Brain microvascular endothelial cell (primary cell): ENCODE data around the gene ADAMTSL5.

ENCODE experiments used
- DNase-seq: peaks from one replicate; pipeline ENCODE4 v3.0.0-alpha.2; 2020
- H3K27ac ChIP-seq: fragments of 250-450 bp; sonication (Bioruptor Pico); 2 replicates; pipeline ENCODE4 v1.5.1; 2020; ENCODE audit warnings: mild to moderate bottlenecking, moderate library complexity
- H3K27me3 ChIP-seq: fragments of 250-450 bp; sonication (Bioruptor Pico); replicated peaks from 2 replicates; pipeline ENCODE4 v1.5.1; 2020; ENCODE audit warnings: mild to moderate bottlenecking
- H3K36me3 ChIP-seq: fragments of 250-450 bp; sonication (Bioruptor Pico); replicated peaks from 2 replicates; pipeline ENCODE4 v1.5.1; 2020; ENCODE audit warnings: mild to moderate bottlenecking
- H3K4me3 ChIP-seq: 2 replicates; pipeline ENCODE4 v1.5.1; 2011; ENCODE audit warnings: low read depth, mild to moderate bottlenecking, control low read depth, low read length, moderate library complexity
- in situ Hi-C: cut with HindIII; loops from 2 replicates; pipeline ENCODE4 v1.10.0; 2017; ENCODE audit warnings: low sequenced_read_pairs, low pct_ligation_motif_present
- TF ChIP-seq, protein P1 (sequence below): IDR thresholded peaks from 2 replicates; pipeline ENCODE4 v1.5.1; 2011; ENCODE audit warnings: low read depth, mild to moderate bottlenecking, moderate library complexity, low read length, control low read depth, inconsistent platforms; ENCODE audit errors: missing control alignments

Gene ADAMTSL5, protein sequence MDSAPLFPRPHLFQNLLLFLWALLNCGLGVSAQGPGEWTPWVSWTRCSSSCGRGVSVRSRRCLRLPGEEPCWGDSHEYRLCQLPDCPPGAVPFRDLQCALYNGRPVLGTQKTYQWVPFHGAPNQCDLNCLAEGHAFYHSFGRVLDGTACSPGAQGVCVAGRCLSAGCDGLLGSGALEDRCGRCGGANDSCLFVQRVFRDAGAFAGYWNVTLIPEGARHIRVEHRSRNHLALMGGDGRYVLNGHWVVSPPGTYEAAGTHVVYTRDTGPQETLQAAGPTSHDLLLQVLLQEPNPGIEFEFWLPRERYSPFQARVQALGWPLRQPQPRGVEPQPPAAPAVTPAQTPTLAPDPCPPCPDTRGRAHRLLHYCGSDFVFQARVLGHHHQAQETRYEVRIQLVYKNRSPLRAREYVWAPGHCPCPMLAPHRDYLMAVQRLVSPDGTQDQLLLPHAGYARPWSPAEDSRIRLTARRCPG

DNA sequence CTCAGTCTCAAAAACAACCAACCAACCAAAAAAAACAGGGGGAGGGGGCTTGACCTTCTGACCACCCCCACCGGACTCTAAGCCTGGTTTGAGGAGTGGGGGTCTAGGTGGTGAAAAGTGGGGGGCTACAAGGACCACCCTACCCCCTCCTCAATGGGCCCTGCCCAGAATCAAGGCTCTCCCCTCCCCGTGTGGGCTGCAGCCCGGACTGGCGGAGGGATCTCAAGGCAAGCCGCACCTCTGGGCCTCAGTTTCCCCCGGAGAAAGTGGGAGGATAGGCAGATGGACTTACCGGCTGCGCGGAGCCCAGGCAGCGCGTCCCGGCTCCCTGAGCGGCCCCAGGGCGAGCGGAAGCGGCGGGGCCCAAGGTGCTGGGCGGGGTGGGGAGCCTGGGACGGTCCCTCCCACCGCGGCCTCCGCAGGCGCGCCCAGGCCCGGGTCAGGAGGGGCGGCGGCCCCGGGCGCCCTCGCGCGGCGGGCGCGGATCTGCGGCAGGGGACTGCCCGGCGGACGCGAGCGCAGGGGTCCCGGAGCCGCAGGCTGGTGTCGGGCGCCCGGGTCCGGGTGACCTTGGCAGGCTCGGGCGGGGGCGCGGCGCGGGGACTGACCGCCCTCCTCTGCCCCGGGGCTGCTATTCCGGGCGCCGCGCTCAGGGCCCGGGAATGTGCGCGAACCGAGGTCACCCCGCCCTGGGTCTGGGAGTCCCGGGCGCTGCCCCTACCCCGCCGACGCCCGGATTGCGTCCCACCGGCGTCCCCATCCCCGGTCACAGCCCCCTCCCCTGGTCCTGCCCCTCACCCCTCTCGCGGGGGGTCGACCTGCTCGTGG is at the start of gene ADAMTSL5:
Gene ADAMTSL5 (minus strand): TSS at position 349 of the 828 bp plus-strand sequence. CDS start 2,076 bp downstream, outside the sequence.
- no peak for DNase-seq
- in situ Hi-C loops = no loop called here
- no peaks in the 10 kb centered on the region for H3K27me3 ChIP-seq
- no peaks in the 10 kb centered on the region for H3K36me3 ChIP-seq
- H3K27ac ChIP-seq = no peak within 1 kb of the TSS
- TF ChIP-seq, protein P1, sequence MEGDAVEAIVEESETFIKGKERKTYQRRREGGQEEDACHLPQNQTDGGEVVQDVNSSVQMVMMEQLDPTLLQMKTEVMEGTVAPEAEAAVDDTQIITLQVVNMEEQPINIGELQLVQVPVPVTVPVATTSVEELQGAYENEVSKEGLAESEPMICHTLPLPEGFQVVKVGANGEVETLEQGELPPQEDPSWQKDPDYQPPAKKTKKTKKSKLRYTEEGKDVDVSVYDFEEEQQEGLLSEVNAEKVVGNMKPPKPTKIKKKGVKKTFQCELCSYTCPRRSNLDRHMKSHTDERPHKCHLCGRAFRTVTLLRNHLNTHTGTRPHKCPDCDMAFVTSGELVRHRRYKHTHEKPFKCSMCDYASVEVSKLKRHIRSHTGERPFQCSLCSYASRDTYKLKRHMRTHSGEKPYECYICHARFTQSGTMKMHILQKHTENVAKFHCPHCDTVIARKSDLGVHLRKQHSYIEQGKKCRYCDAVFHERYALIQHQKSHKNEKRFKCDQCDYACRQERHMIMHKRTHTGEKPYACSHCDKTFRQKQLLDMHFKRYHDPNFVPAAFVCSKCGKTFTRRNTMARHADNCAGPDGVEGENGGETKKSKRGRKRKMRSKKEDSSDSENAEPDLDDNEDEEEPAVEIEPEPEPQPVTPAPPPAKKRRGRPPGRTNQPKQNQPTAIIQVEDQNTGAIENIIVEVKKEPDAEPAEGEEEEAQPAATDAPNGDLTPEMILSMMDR = no peak
- peak within 1 kb of the TSS; percentile 29 for H3K4me3 ChIP-seq

DNA sequence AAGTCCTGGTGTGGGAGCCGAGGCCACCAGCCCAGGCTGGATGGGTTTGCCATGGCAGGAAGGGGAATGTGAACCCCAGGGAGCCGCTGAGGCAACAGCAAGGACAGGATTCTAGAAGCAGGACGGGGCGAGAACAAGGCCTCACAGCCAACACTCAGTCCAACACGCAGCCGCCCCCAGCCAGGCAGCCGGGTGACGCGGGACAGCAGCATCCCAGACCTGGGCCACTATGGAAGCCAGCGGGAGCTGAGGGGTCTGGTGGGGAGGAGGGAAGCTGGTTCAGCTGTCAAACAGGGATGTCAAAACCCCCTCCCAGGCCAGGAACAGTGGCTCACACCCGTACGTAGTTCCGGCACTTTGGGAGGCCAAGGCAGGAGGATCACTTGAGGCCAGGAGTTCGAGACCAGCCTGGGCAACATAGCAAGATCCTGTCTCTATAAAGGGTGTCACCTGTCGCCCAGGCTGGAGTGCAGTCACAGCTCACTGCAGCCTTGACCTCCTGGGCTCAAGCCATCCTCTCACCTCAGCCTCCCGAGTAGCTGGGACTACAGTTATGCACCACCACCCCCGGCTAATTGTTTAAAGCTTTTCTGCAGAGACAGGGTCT is 48.5 kb upstream of the ADAMTSL5 start:
- no peak for DNase-seq
- Histone ChIP-seq H3K27ac (no peak overlapping the region), H3K36me3 (peaks cover 6% of the 10 kb centered on the region), H3K4me3 (no peak overlapping the region), H3K27me3 (no peaks in the 10 kb centered on the region)
- TF ChIP-seq, protein P1 = no peak
- in situ Hi-C loops = no loop called here

DNA sequence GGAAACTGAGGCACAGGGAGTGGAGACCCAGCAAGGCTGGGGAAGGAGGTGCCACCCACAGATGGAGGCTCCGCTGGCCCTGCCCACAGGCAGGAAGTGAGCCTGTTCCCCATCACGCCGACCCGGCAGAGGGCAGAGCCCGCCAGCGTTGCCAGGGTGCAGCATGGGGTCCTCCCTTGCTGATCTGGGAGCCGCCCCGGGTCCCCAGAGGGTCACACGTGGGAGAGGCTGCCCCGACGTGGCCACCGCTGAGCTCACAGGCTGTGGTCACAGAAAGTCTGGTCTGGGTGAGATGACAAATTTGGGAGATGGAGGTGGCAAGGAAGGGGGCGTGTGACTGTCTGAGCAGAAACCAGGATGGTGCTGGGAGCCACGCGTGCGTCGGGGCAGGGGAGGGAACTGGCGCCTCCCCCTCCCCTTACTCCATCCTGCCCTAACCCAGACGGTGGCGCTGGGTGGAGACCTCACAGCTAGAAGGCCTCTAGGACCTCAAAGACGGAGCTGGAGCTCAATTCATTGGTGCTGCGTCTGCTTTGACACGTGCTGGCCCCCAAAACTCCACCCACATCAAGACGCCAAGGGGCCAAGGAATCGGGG is 47.6 kb upstream of the ADAMTSL5 start:
- peaks cover 8% of the 10 kb centered on the region for H3K36me3 ChIP-seq
- DNase-seq = no peak

DNA sequence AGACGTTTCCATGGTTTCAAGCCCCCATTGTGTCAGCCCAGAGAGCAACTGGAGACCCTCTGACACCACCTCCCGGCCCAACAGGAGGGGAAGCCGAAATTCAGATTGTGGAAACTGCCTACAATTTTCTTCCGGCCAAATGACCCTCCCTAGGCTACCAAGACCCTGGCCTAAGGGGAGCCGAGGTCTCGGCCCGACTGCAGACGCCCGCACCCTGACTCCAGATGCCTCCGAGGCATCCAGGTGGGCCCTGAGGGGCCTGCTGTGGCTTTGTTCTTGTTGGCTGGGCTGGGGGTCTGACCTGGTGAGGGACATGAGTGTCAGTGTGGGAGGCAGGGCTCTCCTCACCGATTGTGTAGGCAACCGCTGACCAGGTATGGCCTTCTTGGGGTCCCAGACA is 45.7 kb upstream of the ADAMTSL5 start:
- peaks cover 8% of the 10 kb centered on the region for H3K36me3 ChIP-seq
- no peak for DNase-seq
- in situ Hi-C loops = no loop called here
- no peak overlapping the region for H3K4me3 ChIP-seq
- TF ChIP-seq, protein P1 = no peak
- H3K27ac ChIP-seq = no peak overlapping the region
- H3K27me3 ChIP-seq = no peaks in the 10 kb centered on the region

More for the DNA sequence above, 47.6 kb upstream of the ADAMTSL5 start:
- H3K27me3 ChIP-seq = no peaks in the 10 kb centered on the region
- H3K4me3 ChIP-seq = no peak overlapping the region
- no peak overlapping the region for H3K27ac ChIP-seq
- in situ Hi-C loops = no loop called here
- TF ChIP-seq, protein P1 = no peak

DNA sequence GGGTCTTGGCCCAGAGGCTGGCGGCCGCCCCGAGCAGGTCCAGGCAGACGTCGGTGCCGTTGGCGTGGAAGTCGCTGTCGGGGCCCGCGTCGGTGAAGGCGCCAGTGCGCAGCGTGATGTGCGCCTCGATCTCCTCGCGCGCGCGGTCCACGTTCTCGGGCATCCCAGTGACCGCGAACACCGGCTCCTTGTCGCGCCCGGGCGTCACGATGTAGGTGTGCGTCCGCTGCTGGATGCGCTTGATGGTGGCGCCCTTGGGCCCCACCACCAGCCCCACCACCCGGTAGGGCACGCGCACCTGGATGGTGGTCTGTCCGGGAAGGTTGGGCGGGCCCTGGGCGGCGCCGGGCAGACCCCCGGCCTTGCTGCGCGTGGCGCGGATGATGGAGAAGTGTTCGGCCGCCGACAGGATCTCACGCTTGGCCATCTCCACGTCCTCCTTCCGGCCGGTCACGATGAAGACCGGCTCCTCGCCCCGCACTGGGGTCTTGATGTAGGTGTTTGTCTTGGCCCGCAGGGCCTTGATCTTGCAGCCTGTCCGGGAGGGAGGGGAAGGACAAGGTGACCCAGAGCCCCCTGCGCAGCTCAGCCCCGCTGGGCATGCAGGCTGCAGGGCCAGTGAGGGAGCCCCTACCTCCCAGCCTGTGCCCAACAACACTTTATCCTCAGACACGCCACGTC is 43.7 kb upstream of the ADAMTSL5 start:
- Histone ChIP-seq H3K27ac (no peak overlapping the region), H3K4me3 (no peak overlapping the region), H3K36me3 (peaks cover 8% of the 10 kb centered on the region), H3K27me3 (no peaks in the 10 kb centered on the region)
- in situ Hi-C loops = no loop called here
- DNase-seq = no peak
- TF ChIP-seq, protein P1 = no peak
